Breast epithelium (tissue), 4 donors: ENCODE results near the gene CNR2. TPM values are rescaled to one million over a fixed set of nuclear protein-coding genes. Genes with fewer than 3 reads are reported as not detected.
"Not testable (repeated sequence)": the region's sequence is repeated elsewhere in the genome, so short reads cannot be mapped to it uniquely, and the experiment has no call there.

ENCODE experiments used
- DNase-seq, 2 donors: peaks; one replicate each; pipeline ENCODE4 v3.0.0-alpha.2; 2019; ENCODE audit warnings: low spot score in 2 of 2
- H3K27ac ChIP-seq, 2 donors: fragments of 200-600 bp; sonication (generic) in 1 of 2; one replicate each; pipeline ENCODE4 v1.5.1; 2016 to 2019; ENCODE audit warnings: mild to moderate bottlenecking in 1 of 2
- H3K27me3 ChIP-seq, 2 donors: fragments of 200-600 bp; sonication (generic) in 1 of 2; one replicate each; pipeline versions ENCODE4 v1.5.1 to v1.6.0; 2017 to 2019; ENCODE audit warnings: control low read depth in 1 of 2, mild to moderate bottlenecking in 1 of 2
- H3K36me3 ChIP-seq: fragments of 200-600 bp; one replicate; pipeline ENCODE4 v1.5.1; 2019
- H3K4me1 ChIP-seq, 2 donors: fragments of 200-600 bp; sonication (generic); one replicate each; pipeline ENCODE4 v1.5.1; 2016 to 2019; ENCODE audit warnings: control low read depth in 1 of 2
- H3K4me3 ChIP-seq, 3 donors: fragments of 200-600 bp; sonication (generic); 1 replicate in 2 of 3; 2 replicates in 1 of 3; pipeline ENCODE4 v1.5.1; 2016 to 2019; ENCODE audit warnings: mild to moderate bottlenecking in 3 of 3, moderate library complexity in 2 of 3
- H3K9me3 ChIP-seq, 2 donors: fragments of 200-600 bp; sonication (generic) in 1 of 2; one replicate each; pipeline ENCODE4 v1.5.1; 2016 to 2019; ENCODE audit warnings: control low read depth in 1 of 2
- POLR2A ChIP-seq: fragments of 450-650 bp; IDR thresholded peaks from one replicate; pipeline ENCODE4 v1.6.1; 2016; ENCODE audit warnings: antibody characterized with exemption, mild to moderate bottlenecking, moderate library complexity
- POLR2AphosphoS5 ChIP-seq, 3 donors: sonication (generic); formaldehyde crosslinking; IDR thresholded peaks; one replicate each; pipeline ENCODE4 v1.6.1; 2017; ENCODE audit warnings: antibody characterized with exemption in 3 of 3
- intact Hi-C: fragments of 100-400 bp; cut with DNase I; formaldehyde crosslinking; loops from one replicate; pipeline ENCODE4 v1.15.1; 2023; ENCODE audit warnings: low total_unique reads
- total RNA-seq, 3 donors: library from RNA; depleted of rRNA; stranded (reverse); fragments of >200 nt; gene quantifications; one replicate each; pipeline ENCODE4 v1.1.0, GENCODE V29; 2016
- TF ChIP-seq, protein P1 (sequence below), 3 donors: fragments of 450-650 bp; IDR thresholded peaks; one replicate each; pipeline ENCODE4 v1.5.1; 2016 to 2017; ENCODE audit warnings: antibody characterized with exemption in 3 of 3, mild to moderate bottlenecking in 3 of 3, moderate library complexity in 3 of 3

Gene CNR2
- total RNA-seq, 3 donors from 2014 or later = under 0.01 TPM; not detected in 2

DNA sequence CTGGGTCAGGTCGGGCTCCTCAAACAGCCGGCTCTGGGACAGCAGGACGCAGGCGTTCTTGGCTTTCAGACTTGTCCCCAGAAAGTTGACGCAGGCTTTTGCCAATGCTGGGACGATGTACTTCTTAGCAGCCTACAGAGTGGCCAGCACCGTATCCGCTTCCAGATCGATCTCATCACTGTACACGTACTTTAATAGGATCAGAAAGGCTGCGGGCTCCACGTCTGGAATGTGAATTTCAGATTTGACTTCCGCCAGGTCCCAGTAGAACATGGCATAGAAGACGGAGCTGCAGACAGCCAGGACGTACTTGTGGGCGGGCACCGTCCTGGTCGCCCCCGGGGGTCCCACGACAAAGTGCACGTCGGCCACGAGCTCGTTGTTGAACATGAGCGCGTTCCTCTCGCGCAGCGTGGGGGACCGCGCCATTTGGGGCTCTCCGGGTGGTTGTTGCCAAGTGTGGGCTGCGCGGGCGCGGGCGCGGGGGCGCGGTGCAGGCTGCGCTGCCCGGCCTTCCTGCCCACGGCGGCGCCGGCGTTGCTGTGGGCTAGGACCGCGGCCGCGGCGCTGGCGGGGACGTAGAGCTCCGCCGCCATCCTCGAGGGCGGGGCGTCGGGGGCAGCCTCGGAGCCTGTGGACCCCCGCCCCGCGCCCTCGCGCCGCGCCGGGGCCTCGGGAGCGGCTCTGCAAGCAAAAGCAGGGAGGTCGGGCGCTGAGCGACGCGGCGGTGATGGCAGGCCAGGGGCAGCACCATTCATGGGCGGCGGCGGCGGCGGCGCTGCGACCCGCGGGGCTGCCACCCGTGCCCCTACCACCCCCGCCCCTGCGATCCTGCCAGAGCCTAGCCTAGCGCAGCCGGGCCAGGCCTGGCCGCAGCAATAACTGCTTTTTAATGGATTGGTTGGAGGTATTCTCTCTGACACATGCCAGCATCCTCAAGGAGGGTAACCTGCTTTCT is 10.6 kb downstream of the CNR2 start:
- Histone ChIP-seq H3K4me3 (peak overlapping the region; percentile 31 to 69 (median 47)), H3K9me3 (no peaks in the 10 kb centered on the region), H3K36me3 (no peaks in the 10 kb centered on the region), H3K4me1 (no peaks in the 10 kb centered on the region), H3K27me3 (peaks cover 0 to 7% of the 10 kb centered on the region in 2 donors), H3K27ac (no peak overlapping the region)
- no peak for DNase-seq
- intact Hi-C loops = no loop called here
- TF ChIP-seq POLR2A = no peak

DNA sequence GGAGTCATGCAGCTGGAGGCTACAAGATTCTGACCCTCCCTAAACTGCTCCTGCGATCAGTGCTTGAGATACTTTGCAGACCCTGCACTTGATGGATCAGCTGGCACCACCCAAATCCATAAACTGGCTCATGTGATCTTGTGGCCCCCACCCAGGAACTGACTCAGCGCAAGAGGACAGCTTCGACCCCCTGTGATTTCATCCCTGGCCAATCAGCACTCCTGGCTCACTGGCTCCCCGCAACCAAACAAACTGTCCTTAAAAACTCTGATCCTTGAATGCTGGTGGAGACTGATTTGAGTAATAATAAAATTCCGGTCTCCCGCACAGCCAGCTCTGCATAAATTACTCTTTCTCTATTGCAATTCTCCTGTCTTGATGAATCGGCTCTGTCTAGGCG is 13.1 kb downstream of the CNR2 start:
- DNase-seq, H3K36me3 ChIP-seq, intact Hi-C loops, H3K4me3 ChIP-seq, H3K27me3 ChIP-seq, H3K27ac ChIP-seq, H3K4me1 ChIP-seq, H3K9me3 ChIP-seq: not testable (repeated sequence)

DNA sequence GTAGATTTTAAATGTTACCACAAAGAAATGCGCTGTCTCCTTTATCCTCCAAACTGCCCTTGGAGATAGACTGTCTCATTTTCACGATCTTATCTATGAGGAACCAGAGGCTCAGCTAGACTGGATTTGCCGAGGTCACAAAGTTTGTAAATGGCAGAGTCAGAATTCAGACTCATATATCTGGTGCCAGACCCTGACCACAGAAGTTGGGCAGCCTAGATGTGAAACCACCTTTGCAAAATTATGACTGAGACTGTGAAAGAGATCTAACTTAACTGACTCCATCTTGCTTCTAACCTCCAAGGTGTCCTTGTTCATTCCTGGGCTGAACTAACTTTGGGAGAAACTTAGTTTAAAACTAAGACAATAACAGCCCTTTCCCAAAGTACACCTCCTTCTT is 14.1 kb downstream of the CNR2 start:
- intact Hi-C loops = no loop called here
- no peak for DNase-seq
- H3K27ac ChIP-seq = no peak overlapping the region
- TF ChIP-seq, protein P1, sequence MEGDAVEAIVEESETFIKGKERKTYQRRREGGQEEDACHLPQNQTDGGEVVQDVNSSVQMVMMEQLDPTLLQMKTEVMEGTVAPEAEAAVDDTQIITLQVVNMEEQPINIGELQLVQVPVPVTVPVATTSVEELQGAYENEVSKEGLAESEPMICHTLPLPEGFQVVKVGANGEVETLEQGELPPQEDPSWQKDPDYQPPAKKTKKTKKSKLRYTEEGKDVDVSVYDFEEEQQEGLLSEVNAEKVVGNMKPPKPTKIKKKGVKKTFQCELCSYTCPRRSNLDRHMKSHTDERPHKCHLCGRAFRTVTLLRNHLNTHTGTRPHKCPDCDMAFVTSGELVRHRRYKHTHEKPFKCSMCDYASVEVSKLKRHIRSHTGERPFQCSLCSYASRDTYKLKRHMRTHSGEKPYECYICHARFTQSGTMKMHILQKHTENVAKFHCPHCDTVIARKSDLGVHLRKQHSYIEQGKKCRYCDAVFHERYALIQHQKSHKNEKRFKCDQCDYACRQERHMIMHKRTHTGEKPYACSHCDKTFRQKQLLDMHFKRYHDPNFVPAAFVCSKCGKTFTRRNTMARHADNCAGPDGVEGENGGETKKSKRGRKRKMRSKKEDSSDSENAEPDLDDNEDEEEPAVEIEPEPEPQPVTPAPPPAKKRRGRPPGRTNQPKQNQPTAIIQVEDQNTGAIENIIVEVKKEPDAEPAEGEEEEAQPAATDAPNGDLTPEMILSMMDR (IDR thresholded peaks at IDR 0.05) = no peak
- no peak for TF ChIP-seq POLR2A
- no peak for TF ChIP-seq POLR2AphosphoS5 (IDR thresholded peaks at IDR 0.05)
- H3K27me3 ChIP-seq = peaks cover 0 to 5% of the 10 kb centered on the region in 2 donors
- no peaks in the 10 kb centered on the region for H3K4me1 ChIP-seq
- no peak overlapping the region for H3K4me3 ChIP-seq
- no peaks in the 10 kb centered on the region for H3K9me3 ChIP-seq
- no peaks in the 10 kb centered on the region for H3K36me3 ChIP-seq

DNA sequence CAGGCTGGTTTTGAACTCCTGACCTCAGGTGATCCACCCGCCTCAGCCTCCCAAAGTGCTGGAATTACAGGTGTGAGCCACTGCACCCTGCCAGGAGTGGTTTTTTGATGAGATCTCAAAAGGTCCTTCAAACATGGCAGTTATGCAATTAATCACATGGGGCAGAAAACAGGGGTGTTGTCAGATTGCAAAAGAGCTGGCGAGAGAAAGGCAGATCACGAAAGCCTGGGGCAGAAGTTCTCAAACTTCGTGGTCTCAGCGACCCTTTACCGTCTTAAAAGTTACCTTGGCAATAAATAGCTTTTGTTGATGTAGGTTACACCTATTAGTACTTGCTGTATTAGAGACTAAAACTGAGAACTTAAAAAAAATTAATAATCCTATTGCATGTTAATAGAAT is 16.1 kb downstream of the CNR2 start:
- H3K4me3 ChIP-seq = no peak overlapping the region
- H3K27me3 ChIP-seq = no peaks in the 10 kb centered on the region
- intact Hi-C loops = loop anchor here (1.0 kb wide), 1 partner anchor 10 kb away; no protein-coding TSS in a partner anchor
- no peaks in the 10 kb centered on the region for H3K36me3 ChIP-seq
- DNase-seq = no peak
- TF ChIP-seq POLR2A = no peak
- TF ChIP-seq, protein P1 (IDR thresholded peaks at IDR 0.05) = no peak
- no peak for TF ChIP-seq POLR2AphosphoS5 (IDR thresholded peaks at IDR 0.05)
- H3K27ac ChIP-seq = no peak overlapping the region
- H3K9me3 ChIP-seq = no peaks in the 10 kb centered on the region
- no peaks in the 10 kb centered on the region for H3K4me1 ChIP-seq

DNA sequence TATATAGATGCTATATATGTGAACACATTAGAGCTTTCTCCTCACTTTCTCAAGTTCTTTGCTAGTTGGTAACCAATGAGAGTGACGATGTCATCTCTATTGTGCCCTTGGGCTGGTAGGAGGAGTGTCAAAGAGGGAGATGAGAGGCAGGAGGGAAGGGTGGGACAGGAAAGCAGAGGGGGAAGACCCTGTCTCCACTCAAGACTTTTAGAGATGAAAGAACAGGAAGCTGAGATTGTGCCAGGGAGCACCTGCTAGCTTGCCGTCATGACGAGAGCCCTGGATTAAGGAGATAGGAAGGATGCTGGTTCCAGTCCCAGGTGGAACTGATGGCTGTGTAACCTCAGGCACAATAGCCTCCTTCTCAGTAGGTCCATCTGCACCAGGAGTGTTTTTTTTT is 16.7 kb downstream of the CNR2 start:
- no peaks in the 10 kb centered on the region for H3K4me1 ChIP-seq
- no peak overlapping the region for H3K27ac ChIP-seq
- no peaks in the 10 kb centered on the region for H3K27me3 ChIP-seq
- TF ChIP-seq POLR2A (no peak), POLR2AphosphoS5 (IDR thresholded peaks at IDR 0.05) (no peak)
- TF ChIP-seq, protein P1 (IDR thresholded peaks at IDR 0.05) = no peak
- DNase-seq = no peak
- no peaks in the 10 kb centered on the region for H3K9me3 ChIP-seq
- intact Hi-C loops = no loop called here
- H3K36me3 ChIP-seq = no peaks in the 10 kb centered on the region
- H3K4me3 ChIP-seq = no peak overlapping the region

DNA sequence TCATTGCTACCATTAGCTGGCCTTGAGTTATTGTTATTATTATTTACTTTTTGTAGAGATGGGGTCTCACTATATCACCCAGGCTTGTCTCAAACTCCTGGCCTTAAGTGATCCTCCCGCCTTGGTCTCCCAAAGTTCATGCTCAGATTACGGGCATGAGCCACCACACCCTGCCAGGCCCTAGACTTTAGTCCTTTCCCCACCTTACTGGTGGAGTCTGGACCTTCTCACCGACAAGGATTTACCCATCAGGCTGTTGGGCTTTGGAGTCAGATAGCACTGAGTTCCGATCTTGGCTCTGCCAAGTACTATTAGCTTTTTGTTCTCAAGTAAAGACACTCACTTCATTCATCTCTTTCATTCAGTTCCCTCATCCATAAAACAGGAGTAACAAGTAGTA is 17.2 kb downstream of the CNR2 start:
- no peak overlapping the region for H3K27ac ChIP-seq
- DNase-seq = no peak
- H3K4me1 ChIP-seq = no peaks in the 10 kb centered on the region
- TF ChIP-seq POLR2A (no peak), POLR2AphosphoS5 (IDR thresholded peaks at IDR 0.05) (no peak)
- TF ChIP-seq, protein P1 (IDR thresholded peaks at IDR 0.05) = no peak
- intact Hi-C loops = no loop called here
- no peak overlapping the region for H3K4me3 ChIP-seq
- H3K36me3 ChIP-seq = no peaks in the 10 kb centered on the region
- H3K9me3 ChIP-seq = no peaks in the 10 kb centered on the region
- no peaks in the 10 kb centered on the region for H3K27me3 ChIP-seq
